Skin of body (tissue), 2 donors: ENCODE results near the gene FAM43B. TPM values are rescaled to one million over a fixed set of nuclear protein-coding genes. Genes with fewer than 3 reads are reported as not detected.

Experiments
- DNase-seq: peaks from one replicate; lab custom pipeline; 2025; lab: John Stamatoyannopoulos, UW
- total RNA-seq: library from RNA; depleted of rRNA; stranded (reverse); fragments of >200 nt; gene quantifications from one replicate; pipeline ENCODE4 v1.2.3, GENCODE V29; 2014

Gene FAM43B
- total RNA-seq, 1 donor from 2014 or later = 0.79 TPM

GRCh38 chr1:20551161-20551560, 1.2 kb upstream of the FAM43B start:
- DNase-seq = no peak

DNA sequence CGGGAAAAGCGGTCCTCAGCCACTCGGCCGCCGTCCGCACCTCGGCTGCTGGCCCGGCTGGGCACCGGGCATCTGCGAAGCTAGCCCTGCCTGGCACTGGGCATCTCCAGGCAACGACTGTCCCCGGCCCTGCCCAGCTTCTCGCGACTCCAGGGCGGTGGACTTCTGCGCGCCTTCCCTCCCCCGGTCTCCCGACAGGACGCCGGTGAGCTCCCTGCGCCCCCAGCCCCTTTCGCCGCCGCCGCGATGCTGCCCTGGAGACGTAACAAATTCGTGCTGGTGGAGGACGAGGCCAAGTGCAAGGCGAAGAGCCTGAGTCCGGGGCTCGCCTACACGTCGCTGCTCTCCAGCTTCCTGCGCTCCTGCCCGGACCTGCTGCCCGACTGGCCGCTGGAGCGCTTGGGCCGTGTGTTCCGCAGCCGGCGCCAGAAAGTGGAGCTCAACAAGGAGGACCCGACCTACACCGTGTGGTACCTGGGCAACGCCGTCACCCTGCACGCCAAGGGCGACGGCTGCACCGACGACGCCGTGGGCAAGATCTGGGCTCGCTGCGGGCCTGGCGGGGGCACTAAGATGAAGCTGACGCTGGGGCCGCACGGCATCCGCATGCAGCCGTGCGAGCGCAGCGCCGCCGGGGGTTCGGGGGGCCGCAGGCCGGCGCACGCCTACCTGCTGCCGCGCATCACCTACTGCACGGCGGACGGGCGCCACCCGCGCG, 514 bp downstream of the FAM43B start:
- no peak for DNase-seq

DNA sequence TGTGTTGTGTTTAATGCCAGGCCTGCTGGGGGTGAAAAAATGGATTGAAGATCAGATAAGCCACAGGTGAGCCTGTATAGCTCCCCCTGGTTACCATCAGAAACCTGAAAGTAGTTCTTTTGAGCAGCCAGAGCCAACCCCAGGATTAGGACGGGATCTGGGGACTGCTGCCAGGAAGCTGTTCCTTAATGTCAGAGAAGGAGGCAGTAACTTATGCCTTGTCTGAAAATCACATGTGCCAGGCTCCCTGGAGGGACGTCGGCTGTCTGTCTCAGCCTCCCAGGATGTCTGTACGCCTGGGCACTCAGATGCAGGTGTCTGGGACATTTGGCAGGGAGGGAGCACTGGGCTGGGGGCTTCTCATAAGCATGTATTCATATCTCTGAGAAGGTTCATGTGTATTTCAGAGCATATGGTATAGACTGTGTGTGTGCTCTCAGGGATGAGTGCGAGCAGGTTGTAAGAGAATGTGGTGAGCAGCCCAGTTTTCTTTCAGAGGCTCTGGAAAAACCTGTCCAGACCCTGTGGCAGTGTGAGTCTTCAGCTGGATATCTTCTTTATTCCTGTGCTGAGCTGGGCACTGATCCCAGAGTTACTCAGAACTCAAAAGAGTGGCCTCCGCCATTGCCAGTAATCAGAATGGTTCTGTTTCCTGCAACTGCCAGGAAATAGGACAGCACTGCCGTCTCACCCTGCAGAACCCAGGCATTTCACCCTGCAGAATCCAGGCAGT, 2.8 kb downstream of the FAM43B start:
- DNase-seq = no peak

DNA sequence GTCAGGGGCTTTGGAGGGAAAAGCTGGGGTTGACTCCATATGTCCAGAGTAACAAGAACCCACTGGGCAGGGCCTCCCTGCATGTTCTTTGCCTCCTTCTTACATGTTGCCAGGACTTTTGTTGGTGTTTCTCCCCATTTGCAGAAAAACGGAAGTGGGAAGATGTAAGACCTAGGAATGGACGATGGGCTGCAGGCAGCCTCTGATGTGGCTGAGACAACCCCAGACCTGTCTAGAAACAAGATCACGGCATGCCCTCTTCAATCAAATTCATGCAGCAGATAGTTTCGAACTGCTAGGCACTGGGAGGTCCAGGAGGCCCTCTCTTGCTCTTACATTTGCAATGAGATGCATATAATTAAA, 3.4 kb downstream of the FAM43B start:
- DNase-seq = no peak

DNA sequence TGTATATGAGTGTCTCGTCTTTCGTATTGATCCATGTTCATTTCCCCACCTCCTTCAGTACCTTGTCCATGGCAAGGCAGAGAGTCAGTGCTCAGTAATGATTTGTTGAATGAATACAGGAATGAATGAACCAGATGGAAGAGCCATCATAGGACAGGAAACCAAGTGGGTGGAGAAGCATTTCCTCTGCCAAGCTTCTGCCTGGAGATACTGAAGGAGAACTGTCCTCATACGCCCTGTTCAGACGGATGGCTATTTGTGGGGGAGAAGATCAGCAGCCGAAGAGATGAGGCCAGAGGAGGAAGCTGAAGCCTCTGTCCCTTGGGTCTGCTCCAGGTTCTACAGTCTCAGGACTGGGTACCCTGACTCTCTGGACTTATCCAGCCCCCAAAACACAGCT, 5.8 kb downstream of the FAM43B start:
- DNase-seq = no peak

- DNase-seq = no peak
Measured at GRCh38 chr1:20560966-20561365, 8.6 kb downstream of the FAM43B start.

DNA sequence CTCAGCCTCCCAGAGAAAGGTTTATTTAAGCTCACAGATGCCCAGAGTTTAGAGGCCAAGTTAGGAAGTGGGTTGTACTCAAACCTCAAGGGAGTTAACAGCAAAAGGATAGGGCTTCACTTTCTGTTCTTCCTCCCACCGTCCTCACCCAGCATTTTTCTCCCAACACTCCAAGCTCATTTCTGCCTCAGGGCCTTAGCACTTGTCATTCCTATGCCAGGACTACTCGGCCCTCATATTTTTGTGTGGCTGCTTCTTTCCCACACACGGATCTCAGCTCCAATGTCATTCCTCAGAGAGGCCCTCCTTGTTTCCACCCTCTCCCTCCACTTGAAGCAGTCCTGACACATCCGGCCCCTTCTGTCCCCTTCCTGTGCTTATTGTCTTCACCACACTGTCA, 12.9 kb downstream of the FAM43B start:
- DNase-seq = no peak

GRCh38 chr1:20569523-20570098, 17.2 kb downstream of the FAM43B start:
- no peak for DNase-seq

DNA sequence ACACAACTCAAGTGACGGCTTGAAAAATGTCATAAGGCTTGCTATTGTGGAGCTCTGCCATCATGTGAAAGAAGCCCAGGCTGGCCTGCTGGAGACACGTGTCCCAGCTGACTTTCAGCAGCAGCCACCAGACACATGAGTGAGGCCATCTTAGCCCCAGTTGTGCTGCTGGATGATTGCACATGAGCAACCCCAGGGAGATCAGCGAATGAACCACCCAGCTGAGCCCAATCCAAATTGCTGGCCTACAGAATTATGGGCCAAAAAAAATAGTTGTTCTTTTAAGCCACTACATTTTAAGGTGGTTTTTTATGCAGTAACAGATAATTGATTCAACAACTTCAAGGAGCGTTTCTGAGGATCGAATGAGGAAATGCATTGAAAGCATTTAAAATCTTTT, 19.1 kb downstream of the FAM43B start:
- DNase-seq = no peak

- no peak for DNase-seq
Measured at GRCh38 chr1:20573987-20574386, 21.6 kb downstream of the FAM43B start.

- DNase-seq = no peak
Measured at GRCh38 chr1:20574686-20575540, 22.5 kb downstream of the FAM43B start.

GRCh38 chr1:20575541-20576336, 23.4 kb downstream of the FAM43B start:
- DNase-seq = no peak

- no peak for DNase-seq
Measured at GRCh38 chr1:20578062-20578461, 25.7 kb downstream of the FAM43B start.

GRCh38 chr1:20578721-20579395, 26.5 kb downstream of the FAM43B start:
- no peak for DNase-seq

GRCh38 chr1:20584890-20585289, 32.5 kb downstream of the FAM43B start:
- DNase-seq = no peak

GRCh38 chr1:20586953-20587660, 34.7 kb downstream of the FAM43B start:
- DNase-seq = no peak

- DNase-seq = no peak
Measured at GRCh38 chr1:20587661-20588053, 35.3 kb downstream of the FAM43B start.

GRCh38 chr1:20588634-20589225, 36.4 kb downstream of the FAM43B start, which contains the start of gene CDA:
Gene CDA (plus strand): TSS chr1:20589097. CDS start chr1:20589130, 33 bp downstream.
- no peak for DNase-seq
